HG03064 (cell line): ENCODE results near the gene ARR3.
"Not testable (repeated sequence)": the region's sequence is repeated elsewhere in the genome, so short reads cannot be mapped to it uniquely, and the experiment has no call there.

Source experiments
- ATAC-seq: cut with Tn5 transposase; IDR thresholded peaks from one replicate; pipeline ENCODE4 v1.9.1; 2021; ENCODE audit warnings: low read depth; ENCODE audit not compliant: unreplicated experiment

ARR3 gene

GRCh38 chrX:70268034-70268433 lies at the start of gene ARR3:
TSS of gene ARR3 (plus strand) at chrX:70268334. CDS start at chrX:70269386, 1,052 bp downstream.
- ATAC-seq, result no peak

DNA sequence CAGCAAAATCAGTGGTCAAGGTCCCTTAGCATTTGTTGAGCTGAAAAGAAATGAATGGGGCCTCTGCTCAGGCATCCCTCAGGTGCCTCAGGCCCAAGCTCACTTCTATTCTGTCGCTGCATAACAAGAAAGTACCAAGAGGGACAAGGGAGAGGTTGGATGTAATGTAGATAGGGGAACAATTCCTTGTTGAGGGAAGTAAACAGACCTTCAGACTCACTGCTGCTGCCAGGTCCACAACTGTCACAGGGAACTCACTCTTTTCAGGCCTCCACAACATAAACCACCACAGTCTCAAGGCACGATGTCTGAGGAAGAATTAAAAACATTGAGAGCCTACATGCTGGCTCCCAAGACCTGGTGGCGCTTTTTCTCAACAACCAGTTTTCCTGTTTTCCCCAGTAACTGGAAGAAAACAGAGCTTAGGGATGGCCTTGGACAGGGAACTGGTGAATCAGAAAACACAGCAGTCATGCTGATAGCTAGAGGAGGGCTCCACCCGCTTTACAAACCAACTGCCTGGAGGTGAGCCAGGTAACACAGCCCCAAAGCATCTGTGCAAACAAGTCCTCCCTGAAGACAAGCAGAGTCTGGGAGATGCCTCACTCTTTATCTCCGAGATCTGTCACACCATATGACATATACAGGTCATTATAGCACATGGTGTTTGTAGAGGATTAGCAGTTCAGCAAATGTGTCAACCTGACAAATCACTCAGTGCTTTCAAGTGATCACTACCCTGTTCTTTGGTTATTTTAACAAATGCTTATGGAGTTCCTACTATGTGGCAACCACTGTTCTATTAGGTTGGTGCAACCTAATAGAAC lies 48.0 kb upstream of the ARR3 start:
- ATAC-seq, result no peak

DNA sequence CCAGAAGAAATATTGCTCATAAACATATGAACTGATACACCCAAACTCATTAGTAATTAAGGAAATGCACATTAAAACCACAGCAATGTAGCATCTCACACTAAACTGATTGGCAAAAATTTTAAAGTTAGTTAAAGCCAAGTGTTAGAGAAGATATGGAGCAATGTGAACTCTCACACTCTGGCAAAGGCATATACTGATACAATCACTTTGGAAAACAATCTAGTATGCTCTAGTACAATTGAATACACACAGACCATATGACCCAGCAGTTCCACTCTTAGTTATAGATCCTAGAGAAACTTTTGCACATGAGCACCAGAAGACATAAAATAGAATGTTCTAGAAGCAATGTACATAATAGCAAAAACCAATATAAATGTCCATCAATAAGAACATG lies 42.1 kb upstream of the ARR3 start:
- ATAC-seq, result no peak

- ATAC-seq, result no peak
Measured at GRCh38 chrX:70226687-70227086, 41.4 kb upstream of the ARR3 start.

- ATAC-seq, result no peak
Measured at GRCh38 chrX:70231666-70232065, 36.5 kb upstream of the ARR3 start.

- ATAC-seq, result no peak
Measured at GRCh38 chrX:70234355-70234754, 33.8 kb upstream of the ARR3 start, which contains the start of gene AWAT1. TSS of gene AWAT1 (plus strand) at chrX:70234655. CDS start at chrX:70234696, 41 bp downstream.

- ATAC-seq, result no peak
Measured at GRCh38 chrX:70240751-70241150, 27.4 kb upstream of the ARR3 start.

DNA sequence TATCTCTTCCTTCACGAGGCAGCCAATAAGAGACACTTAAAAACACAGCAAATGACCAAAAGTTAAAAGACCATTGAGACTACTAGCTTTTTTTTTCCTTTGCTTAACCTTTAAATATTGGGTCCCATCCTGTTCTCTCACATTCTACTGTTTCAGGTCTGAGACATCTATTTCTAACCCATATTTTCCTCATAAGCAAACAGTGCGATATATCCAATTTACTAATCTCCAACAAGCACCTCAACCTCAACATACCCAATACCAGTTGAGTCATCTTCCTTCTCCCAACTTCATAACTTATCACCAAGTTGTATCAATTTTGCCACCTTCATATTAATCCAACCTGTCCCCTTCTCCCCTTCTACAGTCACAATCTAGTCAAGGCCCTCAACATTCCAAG lies 26.6 kb upstream of the ARR3 start:
- no peak for ATAC-seq

DNA sequence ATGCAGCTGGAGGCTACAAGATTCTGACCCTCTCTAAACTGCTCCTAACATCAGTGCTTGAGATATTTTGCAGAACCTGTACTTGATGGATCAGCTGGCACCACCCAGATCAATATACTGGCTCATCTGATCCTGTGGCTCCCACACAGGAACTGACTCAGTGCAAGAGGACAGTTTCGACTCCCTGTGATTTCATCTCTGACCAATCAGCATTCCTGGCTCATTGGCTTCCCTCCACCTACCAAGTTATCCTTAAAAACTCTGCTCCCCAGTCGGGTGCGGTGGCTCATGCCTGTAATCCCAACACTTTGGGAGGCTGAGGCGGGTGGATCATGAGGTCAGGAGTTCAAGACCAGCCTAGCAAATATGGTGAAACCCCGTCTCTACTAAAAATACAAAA lies 24.5 kb upstream of the ARR3 start:
- ATAC-seq, result not testable (repeated sequence)

GRCh38 chrX:70244881-70245280 lies 23.3 kb upstream of the ARR3 start:
- ATAC-seq, result no peak

DNA sequence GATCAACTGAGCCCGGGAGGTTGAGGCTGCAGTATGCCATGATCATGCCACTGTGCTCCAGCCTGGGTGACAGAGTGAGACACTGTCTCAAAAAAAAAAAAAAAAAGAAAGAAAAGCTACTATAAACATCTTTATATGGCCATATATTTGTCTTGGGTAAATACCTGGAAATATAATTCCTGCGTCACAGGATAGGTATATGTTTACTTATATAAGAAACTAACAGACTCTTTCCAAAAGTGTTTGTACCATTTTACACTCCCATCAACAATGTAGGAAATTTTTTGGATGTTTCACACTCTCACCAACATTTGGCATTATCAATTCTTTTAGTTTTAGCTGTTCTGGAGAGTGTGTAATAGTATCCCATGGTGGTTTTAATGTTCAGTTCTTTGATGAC lies 20.9 kb upstream of the ARR3 start:
- ATAC-seq, result no peak

DNA sequence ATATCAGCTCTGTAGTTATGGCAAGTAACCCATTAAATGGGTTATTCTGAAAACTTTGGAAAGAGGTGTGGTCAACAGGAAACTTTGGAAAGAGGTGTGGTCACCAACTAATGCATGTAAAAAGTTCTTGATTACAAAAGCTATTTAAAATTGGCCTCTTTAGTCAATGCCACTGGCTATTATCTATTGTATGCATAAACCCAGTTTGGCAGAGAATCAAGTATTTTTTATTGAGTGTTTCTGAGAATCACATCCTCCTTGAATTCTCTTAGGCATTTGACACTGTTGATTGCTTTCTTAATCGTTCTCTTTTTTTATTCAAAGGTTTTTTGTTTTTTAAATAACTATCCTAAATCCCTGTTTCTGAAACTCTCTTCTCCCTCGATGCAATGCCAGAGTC lies 15.6 kb upstream of the ARR3 start:
- ATAC-seq, result no peak

- ATAC-seq, result no peak
Measured at GRCh38 chrX:70253377-70254062, 14.6 kb upstream of the ARR3 start.

DNA sequence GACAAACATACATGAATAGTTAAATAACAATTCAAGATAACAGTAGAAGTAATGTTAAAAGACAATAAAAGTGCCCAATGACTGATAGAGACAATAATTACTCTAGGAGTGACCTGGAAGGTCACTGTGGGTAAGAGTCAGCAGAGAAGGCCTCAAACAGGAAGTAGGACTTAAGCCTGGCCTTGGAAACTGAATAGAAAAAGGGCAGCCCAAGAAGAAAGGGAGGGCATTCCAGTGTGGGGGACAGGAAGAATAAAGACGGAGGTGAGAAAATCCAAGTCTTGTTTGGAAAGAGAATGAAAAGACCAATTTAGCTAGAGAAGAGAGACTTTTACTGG lies 14.1 kb upstream of the ARR3 start:
- ATAC-seq, result no peak

DNA sequence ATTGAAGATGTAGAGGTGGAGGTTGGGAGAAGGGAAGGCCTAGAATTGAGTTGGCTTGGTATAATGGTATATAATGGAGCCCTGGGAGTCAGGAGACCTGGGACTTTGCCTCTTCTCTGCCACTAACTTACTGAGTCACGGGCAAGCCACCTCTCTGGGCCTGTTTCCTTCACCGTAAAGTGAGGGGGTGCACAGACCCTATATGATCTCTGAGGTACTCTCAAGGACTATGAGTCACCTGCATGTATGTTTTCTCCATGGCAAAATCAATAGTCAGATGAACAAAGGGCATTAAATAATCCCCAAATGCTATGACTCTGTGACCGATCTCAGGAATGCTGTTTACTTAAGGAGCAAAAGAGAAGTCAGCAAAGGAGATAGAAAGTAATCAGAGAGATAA lies 13.2 kb upstream of the ARR3 start:
- no peak for ATAC-seq

GRCh38 chrX:70255452-70255851 lies 12.7 kb upstream of the ARR3 start:
- ATAC-seq, result no peak

DNA sequence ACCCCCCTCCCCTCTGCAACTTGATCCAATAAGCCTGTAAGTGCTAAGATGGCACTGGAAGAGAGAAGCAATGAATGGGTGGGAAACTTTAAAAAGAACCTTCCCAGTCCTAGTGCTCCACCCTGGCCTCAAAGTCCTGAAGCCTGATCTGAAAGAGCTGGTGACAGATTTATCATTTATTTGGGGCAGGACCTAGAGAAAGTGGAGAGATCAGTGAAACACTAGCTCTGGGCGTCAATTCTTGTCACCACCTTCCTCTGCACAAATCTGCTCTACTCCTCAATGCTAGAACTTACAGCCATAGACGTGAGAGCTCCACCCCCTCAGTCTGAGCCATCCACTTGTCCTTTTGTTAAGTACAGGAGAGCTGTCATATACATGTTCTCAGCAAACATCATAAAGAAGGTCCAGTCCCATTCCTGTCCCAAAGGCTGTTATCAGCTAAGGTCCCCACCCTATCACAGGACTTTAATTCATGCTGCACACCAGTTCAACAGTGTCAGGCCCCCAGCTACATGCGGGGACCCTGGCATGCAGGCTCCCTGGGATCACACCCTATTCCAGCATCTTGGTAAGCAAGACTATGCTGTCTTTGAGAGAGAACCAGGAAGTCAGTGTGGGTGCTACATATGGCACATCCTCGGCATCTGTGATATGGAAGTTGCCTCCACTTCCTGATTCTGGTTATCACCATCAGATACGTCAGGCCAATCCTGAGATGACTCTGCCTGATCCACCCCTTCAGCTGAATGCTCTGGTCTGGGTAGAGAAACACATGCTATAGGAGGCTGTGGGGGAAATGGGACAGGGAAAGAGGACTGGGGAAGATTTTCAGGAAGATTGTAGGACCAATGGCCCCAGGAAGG lies 10.5 kb upstream of the ARR3 start:
- no peak for ATAC-seq

DNA sequence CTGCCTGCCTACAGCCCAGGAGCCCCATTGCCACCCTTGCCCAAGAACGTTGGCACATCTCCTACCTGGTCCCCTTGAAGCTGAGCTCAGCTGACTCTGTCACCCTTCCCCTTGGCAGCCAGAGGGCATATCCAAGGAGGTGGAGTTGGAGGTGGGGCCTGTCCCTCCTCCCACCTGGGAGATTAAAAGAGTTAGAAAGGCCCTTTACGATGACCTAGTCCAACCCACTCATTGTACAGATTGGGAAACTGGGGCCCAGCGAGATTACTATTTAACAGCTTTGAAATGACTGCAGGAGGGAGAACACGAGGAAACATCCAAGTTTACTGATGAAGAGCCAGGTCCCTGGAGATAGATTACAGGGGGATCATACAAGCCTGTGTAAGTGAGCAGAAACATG lies 8.0 kb upstream of the ARR3 start, which contains the start of gene P2RY4:
P2RY4 (minus strand) TSS at position 101 of the 400 bp plus-strand sequence. CDS start 580 bp downstream, outside the sequence.
- no peak for ATAC-seq

GRCh38 chrX:70262952-70263567 lies 5.1 kb upstream of the ARR3 start:
- no peak for ATAC-seq

GRCh38 chrX:70264784-70265183 lies 3.4 kb upstream of the ARR3 start:
- no peak for ATAC-seq

GRCh38 chrX:70274029-70274428 lies 5.9 kb downstream of the ARR3 start:
- not testable (repeated sequence) for ATAC-seq
